ENCODE measurements around the gene GPANK1.

The GPANK1 gene

DNA sequence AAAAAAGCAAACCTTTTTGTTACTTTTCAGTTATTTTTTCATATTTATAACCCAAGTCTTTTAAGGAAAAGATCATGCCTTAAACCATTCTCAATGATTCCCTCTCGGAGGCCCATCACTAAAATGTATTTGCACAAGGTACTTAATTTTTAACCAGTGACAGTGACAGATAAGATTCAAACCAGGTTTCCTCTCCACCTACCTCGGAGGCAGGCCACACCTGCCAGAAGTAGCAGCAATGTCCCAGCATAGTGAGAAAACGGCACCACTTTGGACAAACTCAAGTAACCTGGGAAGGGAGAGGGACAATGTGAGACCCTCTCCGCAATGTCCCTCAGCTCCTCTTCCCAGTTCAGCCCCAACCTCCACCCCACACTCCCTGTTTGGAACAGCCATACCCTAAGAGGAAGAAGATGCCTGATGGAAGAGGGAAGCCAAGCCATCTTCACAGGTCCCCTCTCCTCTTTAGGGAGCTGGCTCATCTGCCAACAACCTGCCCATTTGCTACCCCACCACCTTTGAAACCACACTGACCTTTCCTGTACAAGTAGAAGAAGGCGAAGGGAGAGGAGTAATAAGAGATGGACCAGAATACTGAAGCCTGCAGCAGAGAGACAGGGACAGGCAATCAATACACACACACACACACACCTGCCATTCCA lies 36.1 kb upstream of the GPANK1 start:
- TF ChIP-seq POLR2AphosphoS5 (IDR thresholded peaks at IDR 0.05; ENCODE audit: low read depth, low read length) (no peak), SIN3A (IDR thresholded peaks at IDR 0.05; ENCODE audit: borderline replicate concordance, insufficient read depth, low read length) (no peak), TAF1 (IDR thresholded peaks at IDR 0.05; ENCODE audit: borderline replicate concordance, insufficient read depth, low read length) (no peak), FOXP2 (optimal IDR thresholded peaks at IDR 0.05; ENCODE audit: borderline replicate concordance, extremely low read depth, extremely low read length, insufficient read depth) (no peak)
- TF ChIP-seq, protein P1, sequence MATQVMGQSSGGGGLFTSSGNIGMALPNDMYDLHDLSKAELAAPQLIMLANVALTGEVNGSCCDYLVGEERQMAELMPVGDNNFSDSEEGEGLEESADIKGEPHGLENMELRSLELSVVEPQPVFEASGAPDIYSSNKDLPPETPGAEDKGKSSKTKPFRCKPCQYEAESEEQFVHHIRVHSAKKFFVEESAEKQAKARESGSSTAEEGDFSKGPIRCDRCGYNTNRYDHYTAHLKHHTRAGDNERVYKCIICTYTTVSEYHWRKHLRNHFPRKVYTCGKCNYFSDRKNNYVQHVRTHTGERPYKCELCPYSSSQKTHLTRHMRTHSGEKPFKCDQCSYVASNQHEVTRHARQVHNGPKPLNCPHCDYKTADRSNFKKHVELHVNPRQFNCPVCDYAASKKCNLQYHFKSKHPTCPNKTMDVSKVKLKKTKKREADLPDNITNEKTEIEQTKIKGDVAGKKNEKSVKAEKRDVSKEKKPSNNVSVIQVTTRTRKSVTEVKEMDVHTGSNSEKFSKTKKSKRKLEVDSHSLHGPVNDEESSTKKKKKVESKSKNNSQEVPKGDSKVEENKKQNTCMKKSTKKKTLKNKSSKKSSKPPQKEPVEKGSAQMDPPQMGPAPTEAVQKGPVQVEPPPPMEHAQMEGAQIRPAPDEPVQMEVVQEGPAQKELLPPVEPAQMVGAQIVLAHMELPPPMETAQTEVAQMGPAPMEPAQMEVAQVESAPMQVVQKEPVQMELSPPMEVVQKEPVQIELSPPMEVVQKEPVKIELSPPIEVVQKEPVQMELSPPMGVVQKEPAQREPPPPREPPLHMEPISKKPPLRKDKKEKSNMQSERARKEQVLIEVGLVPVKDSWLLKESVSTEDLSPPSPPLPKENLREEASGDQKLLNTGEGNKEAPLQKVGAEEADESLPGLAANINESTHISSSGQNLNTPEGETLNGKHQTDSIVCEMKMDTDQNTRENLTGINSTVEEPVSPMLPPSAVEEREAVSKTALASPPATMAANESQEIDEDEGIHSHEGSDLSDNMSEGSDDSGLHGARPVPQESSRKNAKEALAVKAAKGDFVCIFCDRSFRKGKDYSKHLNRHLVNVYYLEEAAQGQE (IDR thresholded peaks at IDR 0.05; ENCODE audit: insufficient read depth in 1 of 2, low read depth in 2 of 2, low read length in 2 of 2): no peak

DNA sequence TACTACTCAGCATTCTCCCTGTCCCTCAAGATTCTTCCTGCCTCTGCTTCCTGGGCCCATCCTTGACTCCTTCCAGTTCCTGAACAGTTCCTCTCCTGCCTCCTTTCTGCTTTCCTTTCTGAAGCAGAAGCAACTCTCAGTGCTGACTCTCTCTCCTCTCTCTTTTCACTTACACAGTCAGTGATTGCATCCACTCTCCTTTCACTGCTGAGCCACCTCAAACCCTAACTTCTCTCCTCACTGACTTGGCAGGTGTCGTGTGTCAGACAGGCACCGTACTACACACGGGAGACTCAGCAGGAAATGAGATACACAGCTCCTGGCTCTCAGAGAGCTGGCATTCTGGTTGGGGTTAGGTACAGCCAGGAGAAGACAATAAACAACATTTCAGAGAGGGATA lies 32.8 kb upstream of the GPANK1 start:
- TF ChIP-seq SIN3A (IDR thresholded peaks at IDR 0.05; ENCODE audit: borderline replicate concordance, insufficient read depth, low read length): no peak
- no peak for TF ChIP-seq POLR2AphosphoS5 (IDR thresholded peaks at IDR 0.05; ENCODE audit: low read depth, low read length)

DNA sequence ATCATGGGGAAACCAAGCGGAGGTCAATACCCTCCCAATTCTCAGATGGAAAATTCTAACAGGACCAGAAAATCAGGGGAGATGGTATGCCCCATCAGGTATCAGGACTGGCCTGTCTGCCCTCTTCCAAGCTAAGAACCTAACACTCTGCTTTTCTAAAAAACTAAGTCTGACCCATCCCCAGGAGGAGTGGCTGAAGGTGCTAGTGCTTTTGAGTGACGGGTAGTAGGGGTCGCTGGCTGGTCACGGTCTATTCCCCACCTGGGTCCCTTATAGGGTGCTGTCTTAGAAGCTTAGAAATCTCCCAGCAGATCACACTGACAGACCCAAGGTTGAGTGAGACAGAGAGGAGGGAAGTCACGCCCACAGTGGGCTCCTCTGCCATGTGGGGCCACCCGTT lies 28.7 kb upstream of the GPANK1 start:
- TF ChIP-seq, protein P1 (IDR thresholded peaks at IDR 0.05; ENCODE audit: insufficient read depth in 1 of 2, low read depth in 2 of 2, low read length in 2 of 2): no peak
- TF ChIP-seq SIN3A (IDR thresholded peaks at IDR 0.05; ENCODE audit: borderline replicate concordance, insufficient read depth, low read length) (no peak), TAF1 (IDR thresholded peaks at IDR 0.05; ENCODE audit: borderline replicate concordance, insufficient read depth, low read length) (no peak), POLR2AphosphoS5 (IDR thresholded peaks at IDR 0.05; ENCODE audit: low read depth, low read length) (no peak), FOXP2 (optimal IDR thresholded peaks at IDR 0.05; ENCODE audit: borderline replicate concordance, extremely low read depth, extremely low read length, insufficient read depth) (no peak)

DNA sequence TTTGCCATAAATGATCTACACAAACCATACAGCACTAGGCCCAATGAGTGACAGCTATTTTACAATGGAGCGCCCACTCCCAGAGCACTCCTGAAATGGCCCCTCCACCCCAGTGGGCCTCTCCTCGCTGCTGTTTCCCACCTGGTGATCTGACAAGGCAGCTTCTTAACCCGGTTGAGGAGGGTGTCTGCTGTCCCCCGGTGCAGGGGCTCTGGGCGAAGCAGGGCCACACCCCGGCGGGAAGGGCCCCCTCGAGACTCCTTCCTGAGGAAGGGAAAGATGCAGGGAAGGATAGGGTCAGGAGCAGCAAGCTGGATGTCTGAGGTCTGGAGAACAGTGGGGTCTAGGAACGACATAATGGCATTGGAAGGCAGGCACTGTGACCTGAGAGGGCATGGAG lies 28.1 kb upstream of the GPANK1 start:
- TF ChIP-seq POLR2AphosphoS5 (IDR thresholded peaks at IDR 0.05; ENCODE audit: low read depth, low read length) (no peak), FOXP2 (optimal IDR thresholded peaks at IDR 0.05; ENCODE audit: borderline replicate concordance, extremely low read depth, extremely low read length, insufficient read depth) (no peak), SIN3A (IDR thresholded peaks at IDR 0.05; ENCODE audit: borderline replicate concordance, insufficient read depth, low read length) (no peak), TAF1 (IDR thresholded peaks at IDR 0.05; ENCODE audit: borderline replicate concordance, insufficient read depth, low read length) (no peak)
- TF ChIP-seq, protein P1 (IDR thresholded peaks at IDR 0.05; ENCODE audit: insufficient read depth in 1 of 2, low read depth in 2 of 2, low read length in 2 of 2): no peak

GRCh38 chr6:31692353-31692752 lies 27.6 kb upstream of the GPANK1 start:
- TF ChIP-seq FOXP2 (optimal IDR thresholded peaks at IDR 0.05; ENCODE audit: borderline replicate concordance, extremely low read depth, extremely low read length, insufficient read depth) (no peak), POLR2AphosphoS5 (IDR thresholded peaks at IDR 0.05; ENCODE audit: low read depth, low read length) (no peak), TAF1 (IDR thresholded peaks at IDR 0.05; ENCODE audit: borderline replicate concordance, insufficient read depth, low read length) (no peak), SIN3A (IDR thresholded peaks at IDR 0.05; ENCODE audit: borderline replicate concordance, insufficient read depth, low read length) (no peak)
- TF ChIP-seq, protein P1 (IDR thresholded peaks at IDR 0.05; ENCODE audit: insufficient read depth in 1 of 2, low read depth in 2 of 2, low read length in 2 of 2): no peak
